ENCODE measurements around the gene C2orf76.

The C2orf76 gene

GRCh38 chr2:119360423-119360966 lies 6.1 kb downstream of the C2orf76 start:
- Histone ChIP-seq H3K36me3 (ENCODE audit: insufficient read depth, insufficient read length, low read length) (no peaks in the 10 kb centered on the region), H3K9ac (ENCODE audit: insufficient read length, low read depth) (no peak overlapping the region), H3K9me3 (ENCODE audit: insufficient read depth, low read length) (no peaks in the 10 kb centered on the region), H3K27me3 (ENCODE audit: insufficient read depth, insufficient read length) (no peaks in the 10 kb centered on the region), H3K4me3 (ENCODE audit: insufficient read length, low read depth) (no peak overlapping the region), H3K4me1 (ENCODE audit: insufficient read depth, insufficient read length) (peaks cover 3% of the 10 kb centered on the region)
- TF ChIP-seq YY1 (IDR thresholded peaks at IDR 0.05; ENCODE audit: insufficient read depth, insufficient read length) (no peak), ZNF274 (IDR thresholded peaks at IDR 0.05; ENCODE audit: low read depth, low read length) (no peak), SUZ12 (IDR thresholded peaks at IDR 0.05; ENCODE audit: extremely low read depth, insufficient read depth, insufficient read length) (no peak)
- no peak for DNase-seq (ENCODE audit: low read depth, low spot score)

- H3K9ac ChIP-seq (ENCODE audit: insufficient read length, low read depth): no peak overlapping the region
- H3K4me1 ChIP-seq (ENCODE audit: insufficient read depth, insufficient read length): peaks cover 3% of the 10 kb centered on the region
- H3K36me3 ChIP-seq (ENCODE audit: insufficient read depth, insufficient read length, low read length): no peaks in the 10 kb centered on the region
- no peaks in the 10 kb centered on the region for H3K27me3 ChIP-seq (ENCODE audit: insufficient read depth, insufficient read length)
- no peak for DNase-seq (ENCODE audit: low read depth, low spot score)
- TF ChIP-seq ZNF274 (IDR thresholded peaks at IDR 0.05; ENCODE audit: low read depth, low read length) (no peak), YY1 (IDR thresholded peaks at IDR 0.05; ENCODE audit: insufficient read depth, insufficient read length) (no peak), SUZ12 (IDR thresholded peaks at IDR 0.05; ENCODE audit: extremely low read depth, insufficient read depth, insufficient read length) (no peak)
- H3K9me3 ChIP-seq (ENCODE audit: insufficient read depth, low read length): no peaks in the 10 kb centered on the region
- no peak overlapping the region for H3K4me3 ChIP-seq (ENCODE audit: insufficient read length, low read depth)
Measured at GRCh38 chr2:119359774-119360173, 6.9 kb downstream of the C2orf76 start.

- H3K36me3 ChIP-seq (ENCODE audit: insufficient read depth, insufficient read length, low read length): no peaks in the 10 kb centered on the region
- no peak overlapping the region for H3K4me3 ChIP-seq (ENCODE audit: insufficient read length, low read depth)
- no peak overlapping the region for H3K9ac ChIP-seq (ENCODE audit: insufficient read length, low read depth)
- no peaks in the 10 kb centered on the region for H3K9me3 ChIP-seq (ENCODE audit: insufficient read depth, low read length)
- no peaks in the 10 kb centered on the region for H3K27me3 ChIP-seq (ENCODE audit: insufficient read depth, insufficient read length)
- TF ChIP-seq YY1 (IDR thresholded peaks at IDR 0.05; ENCODE audit: insufficient read depth, insufficient read length) (no peak), SUZ12 (IDR thresholded peaks at IDR 0.05; ENCODE audit: extremely low read depth, insufficient read depth, insufficient read length) (no peak), ZNF274 (IDR thresholded peaks at IDR 0.05; ENCODE audit: low read depth, low read length) (no peak)
- H3K4me1 ChIP-seq (ENCODE audit: insufficient read depth, insufficient read length): no peaks in the 10 kb centered on the region
- no peak for DNase-seq (ENCODE audit: low read depth, low spot score)
Measured at GRCh38 chr2:119354860-119355259, 11.8 kb downstream of the C2orf76 start.

GRCh38 chr2:119352357-119352756 lies 14.3 kb downstream of the C2orf76 start:
- no peaks in the 10 kb centered on the region for H3K27me3 ChIP-seq (ENCODE audit: insufficient read depth, insufficient read length)
- no peaks in the 10 kb centered on the region for H3K9me3 ChIP-seq (ENCODE audit: insufficient read depth, low read length)
- H3K4me3 ChIP-seq (ENCODE audit: insufficient read length, low read depth): no peak overlapping the region
- no peak overlapping the region for H3K9ac ChIP-seq (ENCODE audit: insufficient read length, low read depth)
- DNase-seq (ENCODE audit: low read depth, low spot score): no peak
- TF ChIP-seq YY1 (IDR thresholded peaks at IDR 0.05; ENCODE audit: insufficient read depth, insufficient read length) (no peak), ZNF274 (IDR thresholded peaks at IDR 0.05; ENCODE audit: low read depth, low read length) (no peak), SUZ12 (IDR thresholded peaks at IDR 0.05; ENCODE audit: extremely low read depth, insufficient read depth, insufficient read length) (no peak)
- H3K36me3 ChIP-seq (ENCODE audit: insufficient read depth, insufficient read length, low read length): no peaks in the 10 kb centered on the region
- peaks cover 5% of the 10 kb centered on the region for H3K4me1 ChIP-seq (ENCODE audit: insufficient read depth, insufficient read length)

- peaks cover 5% of the 10 kb centered on the region for H3K4me1 ChIP-seq (ENCODE audit: insufficient read depth, insufficient read length)
- H3K9ac ChIP-seq (ENCODE audit: insufficient read length, low read depth): no peak overlapping the region
- no peaks in the 10 kb centered on the region for H3K9me3 ChIP-seq (ENCODE audit: insufficient read depth, low read length)
- no peaks in the 10 kb centered on the region for H3K36me3 ChIP-seq (ENCODE audit: insufficient read depth, insufficient read length, low read length)
- no peaks in the 10 kb centered on the region for H3K27me3 ChIP-seq (ENCODE audit: insufficient read depth, insufficient read length)
- no peak for TF ChIP-seq SUZ12 (IDR thresholded peaks at IDR 0.05; ENCODE audit: extremely low read depth, insufficient read depth, insufficient read length)
- no peak for TF ChIP-seq YY1 (IDR thresholded peaks at IDR 0.05; ENCODE audit: insufficient read depth, insufficient read length)
- no peak for TF ChIP-seq ZNF274 (IDR thresholded peaks at IDR 0.05; ENCODE audit: low read depth, low read length)
- DNase-seq (ENCODE audit: low read depth, low spot score): no peak
- no peak overlapping the region for H3K4me3 ChIP-seq (ENCODE audit: insufficient read length, low read depth)
Measured at GRCh38 chr2:119350311-119350998, 16.2 kb downstream of the C2orf76 start.

- Histone ChIP-seq H3K27me3 (ENCODE audit: insufficient read depth, insufficient read length) (no peaks in the 10 kb centered on the region), H3K9ac (ENCODE audit: insufficient read length, low read depth) (no peak overlapping the region), H3K36me3 (ENCODE audit: insufficient read depth, insufficient read length, low read length) (no peaks in the 10 kb centered on the region), H3K4me3 (ENCODE audit: insufficient read length, low read depth) (no peak overlapping the region), H3K4me1 (ENCODE audit: insufficient read depth, insufficient read length) (peaks cover 5% of the 10 kb centered on the region), H3K9me3 (ENCODE audit: insufficient read depth, low read length) (no peaks in the 10 kb centered on the region)
- TF ChIP-seq YY1 (IDR thresholded peaks at IDR 0.05; ENCODE audit: insufficient read depth, insufficient read length) (no peak), SUZ12 (IDR thresholded peaks at IDR 0.05; ENCODE audit: extremely low read depth, insufficient read depth, insufficient read length) (no peak)
- no peak for DNase-seq (ENCODE audit: low read depth, low spot score)
Measured at GRCh38 chr2:119349289-119349688, 17.3 kb downstream of the C2orf76 start.

GRCh38 chr2:119341684-119342083 lies 24.9 kb downstream of the C2orf76 start:
- Histone ChIP-seq H3K9me3 (ENCODE audit: insufficient read depth, low read length) (no peaks in the 10 kb centered on the region), H3K4me3 (ENCODE audit: insufficient read length, low read depth) (no peak overlapping the region), H3K27me3 (ENCODE audit: insufficient read depth, insufficient read length) (no peaks in the 10 kb centered on the region), H3K4me1 (ENCODE audit: insufficient read depth, insufficient read length) (no peaks in the 10 kb centered on the region), H3K9ac (ENCODE audit: insufficient read length, low read depth) (no peak overlapping the region), H3K36me3 (ENCODE audit: insufficient read depth, insufficient read length, low read length) (no peaks in the 10 kb centered on the region)
- TF ChIP-seq YY1 (IDR thresholded peaks at IDR 0.05; ENCODE audit: insufficient read depth, insufficient read length) (no peak), SUZ12 (IDR thresholded peaks at IDR 0.05; ENCODE audit: extremely low read depth, insufficient read depth, insufficient read length) (no peak), ZNF274 (IDR thresholded peaks at IDR 0.05; ENCODE audit: low read depth, low read length) (no peak)
- no peak for DNase-seq (ENCODE audit: low read depth, low spot score)
